Neural cell (in vitro differentiated cells): Measurements from ENCODE around the gene TTC32. TPM values are rescaled to one million over a fixed set of nuclear protein-coding genes. Genes with fewer than 3 reads are reported as not detected.

ENCODE experiments used
- H2AFZ ChIP-seq: fragments of 200-600, 300-800 bp; sonication (generic), shearing (Covaris generic); 2 replicates; pipeline ENCODE4 v1.6.0; 2014; ENCODE audit warnings: low read depth, mild to moderate bottlenecking, antibody characterized with exemption, low read length, moderate library complexity
- H3F3A ChIP-seq: fragments of 200-600 bp; shearing (Covaris generic); 2 replicates; pipeline ENCODE4 v1.6.1; 2016; ENCODE audit warnings: mild to moderate bottlenecking, moderate library complexity, mixed read lengths, antibody characterized with exemption, low read length; ENCODE audit not compliant: insufficient read depth, poor library complexity, severe bottlenecking
- H3K27ac ChIP-seq: fragments of 200-600, 300-800 bp; sonication (generic), shearing (Covaris generic); 2 replicates; pipeline ENCODE4 v1.5.1; 2014; ENCODE audit warnings: mild to moderate bottlenecking, low read length, moderate library complexity
- H3K27me3 ChIP-seq: fragments of 300-800, 200-600 bp; sonication (generic), shearing (Covaris generic); 2 replicates; pipeline ENCODE4 v1.6.0; 2014; ENCODE audit warnings: mild to moderate bottlenecking, low read depth, low read length, moderate library complexity; ENCODE audit not compliant: insufficient read depth
- H3K36me3 ChIP-seq: fragments of 300-800, 200-600 bp; sonication (generic), shearing (Covaris generic); 2 replicates; pipeline ENCODE4 v1.5.1; 2014; ENCODE audit warnings: mild to moderate bottlenecking, antibody characterized with exemption, low read length, moderate library complexity; ENCODE audit not compliant: insufficient read depth
- H3K4me2 ChIP-seq: fragments of 300-800, 200-600 bp; sonication (generic), shearing (Covaris generic); 2 replicates; pipeline ENCODE4 v1.6.0; 2014; ENCODE audit warnings: mild to moderate bottlenecking, low read length
- H3K4me3 ChIP-seq: fragments of 300-800, 200-600 bp; sonication (generic), shearing (Covaris generic); 2 replicates; pipeline ENCODE4 v1.5.1; 2014; ENCODE audit warnings: mild to moderate bottlenecking, low read length, moderate library complexity
- H3K79me2 ChIP-seq: fragments of 200-600 bp; shearing (Covaris generic); replicated peaks from 2 replicates; pipeline ENCODE4 v1.6.0; 2014; ENCODE audit warnings: mild to moderate bottlenecking, low read length, moderate library complexity; ENCODE audit not compliant: insufficient read depth
- H3K9ac ChIP-seq: fragments of 300-800, 200-600 bp; sonication (generic), shearing (Covaris generic); 2 replicates; pipeline ENCODE4 v1.6.1; 2016; ENCODE audit warnings: mild to moderate bottlenecking, low read length, mixed read lengths
- H3K9me2 ChIP-seq: fragments of 200-600 bp; shearing (Covaris generic); 2 replicates; pipeline ENCODE4 v1.6.1; 2016; ENCODE audit warnings: mild to moderate bottlenecking, low read length, mixed read lengths; ENCODE audit not compliant: insufficient read depth
- H3K9me3 ChIP-seq: fragments of 200-600, 300-800 bp; sonication (generic), shearing (Covaris generic); 2 replicates; pipeline ENCODE4 v1.6.1; 2016; ENCODE audit warnings: mild to moderate bottlenecking, mixed run types, low read length, moderate library complexity, mixed read lengths
- H4K20me1 ChIP-seq: fragments of 200-600 bp; shearing (Covaris generic); 2 replicates; pipeline ENCODE4 v1.6.1; 2016; ENCODE audit warnings: mild to moderate bottlenecking, mixed run types; ENCODE audit not compliant: insufficient read depth
- EP300 ChIP-seq: fragments of 450-650 bp; conservative IDR thresholded peaks from 2 replicates; pipeline ENCODE4 v1.6.1; 2014; ENCODE audit warnings: antibody characterized with exemption, mild to moderate bottlenecking, moderate library complexity; ENCODE audit not compliant: poor library complexity, severe bottlenecking
- EZH2 ChIP-seq: fragments of 200-600, 300-800 bp; shearing (Covaris generic), sonication (generic); IDR thresholded peaks from 2 replicates; pipeline ENCODE4 v1.6.1; 2014; ENCODE audit warnings: antibody characterized with exemption, low read length, borderline replicate concordance, mild to moderate bottlenecking; ENCODE audit not compliant: insufficient read depth, poor library complexity, severe bottlenecking
- MXI1 ChIP-seq: fragments of 450-650 bp; conservative IDR thresholded peaks from 2 replicates; pipeline ENCODE4 v1.6.1; 2014; ENCODE audit warnings: antibody characterized with exemption, mild to moderate bottlenecking; ENCODE audit not compliant: poor library complexity, severe bottlenecking
- POLR2AphosphoS5 ChIP-seq: IDR thresholded peaks from 2 replicates; pipeline ENCODE4 v1.6.1; 2012
- RAD21 ChIP-seq: fragments of 450-650 bp; conservative IDR thresholded peaks from 2 replicates; pipeline ENCODE4 v1.6.1; 2014; ENCODE audit warnings: antibody characterized with exemption, mild to moderate bottlenecking, moderate library complexity
- SMC3 ChIP-seq: fragments of 450-650 bp; conservative IDR thresholded peaks from 2 replicates; pipeline ENCODE4 v1.6.1; 2014; ENCODE audit warnings: antibody characterized with exemption, mild to moderate bottlenecking, moderate library complexity; ENCODE audit not compliant: poor library complexity
- TAF1 ChIP-seq: IDR thresholded peaks from 2 replicates; pipeline ENCODE4 v1.6.1; 2012; ENCODE audit warnings: low read depth
- polyA plus RNA-seq: library from polyadenylated mRNA; depleted of rRNA; stranded (reverse); fragments of >200 nt; gene quantifications from 2 replicates; pipeline ENCODE4 v1.2.3, GENCODE V29; 2014
- TF ChIP-seq, protein P1 (sequence below): IDR thresholded peaks from 2 replicates; pipeline ENCODE4 v1.6.1; 2012; ENCODE audit warnings: borderline replicate concordance
- TF ChIP-seq, protein P2 (sequence below): fragments of 450-650 bp; IDR thresholded peaks from 2 replicates; pipeline ENCODE4 v1.5.1; 2014; ENCODE audit warnings: antibody characterized with exemption, mild to moderate bottlenecking, moderate library complexity; ENCODE audit not compliant: poor library complexity, severe bottlenecking

Gene TTC32
- polyA plus RNA-seq, 1 donor from 2014 or later: 106 TPM

- Histone ChIP-seq H3K27ac (no peak overlapping the region), H2AFZ (no peak overlapping the region), H3K4me2 (no peak overlapping the region), H3F3A (no peaks in the 10 kb centered on the region), H3K9ac (no peak overlapping the region), H3K9me2 (no peaks in the 10 kb centered on the region), H3K4me3 (no peak overlapping the region), H3K27me3 (no peaks in the 10 kb centered on the region), H3K36me3 (no peaks in the 10 kb centered on the region), H3K9me3 (no peaks in the 10 kb centered on the region), H4K20me1 (no peaks in the 10 kb centered on the region), H3K79me2 (no peaks in the 10 kb centered on the region)
- TF ChIP-seq MXI1: no peak
- no peak for TF ChIP-seq EZH2
- no peak for TF ChIP-seq EP300
- TF ChIP-seq TAF1: no peak
- TF ChIP-seq SMC3: no peak
- TF ChIP-seq, protein P1, sequence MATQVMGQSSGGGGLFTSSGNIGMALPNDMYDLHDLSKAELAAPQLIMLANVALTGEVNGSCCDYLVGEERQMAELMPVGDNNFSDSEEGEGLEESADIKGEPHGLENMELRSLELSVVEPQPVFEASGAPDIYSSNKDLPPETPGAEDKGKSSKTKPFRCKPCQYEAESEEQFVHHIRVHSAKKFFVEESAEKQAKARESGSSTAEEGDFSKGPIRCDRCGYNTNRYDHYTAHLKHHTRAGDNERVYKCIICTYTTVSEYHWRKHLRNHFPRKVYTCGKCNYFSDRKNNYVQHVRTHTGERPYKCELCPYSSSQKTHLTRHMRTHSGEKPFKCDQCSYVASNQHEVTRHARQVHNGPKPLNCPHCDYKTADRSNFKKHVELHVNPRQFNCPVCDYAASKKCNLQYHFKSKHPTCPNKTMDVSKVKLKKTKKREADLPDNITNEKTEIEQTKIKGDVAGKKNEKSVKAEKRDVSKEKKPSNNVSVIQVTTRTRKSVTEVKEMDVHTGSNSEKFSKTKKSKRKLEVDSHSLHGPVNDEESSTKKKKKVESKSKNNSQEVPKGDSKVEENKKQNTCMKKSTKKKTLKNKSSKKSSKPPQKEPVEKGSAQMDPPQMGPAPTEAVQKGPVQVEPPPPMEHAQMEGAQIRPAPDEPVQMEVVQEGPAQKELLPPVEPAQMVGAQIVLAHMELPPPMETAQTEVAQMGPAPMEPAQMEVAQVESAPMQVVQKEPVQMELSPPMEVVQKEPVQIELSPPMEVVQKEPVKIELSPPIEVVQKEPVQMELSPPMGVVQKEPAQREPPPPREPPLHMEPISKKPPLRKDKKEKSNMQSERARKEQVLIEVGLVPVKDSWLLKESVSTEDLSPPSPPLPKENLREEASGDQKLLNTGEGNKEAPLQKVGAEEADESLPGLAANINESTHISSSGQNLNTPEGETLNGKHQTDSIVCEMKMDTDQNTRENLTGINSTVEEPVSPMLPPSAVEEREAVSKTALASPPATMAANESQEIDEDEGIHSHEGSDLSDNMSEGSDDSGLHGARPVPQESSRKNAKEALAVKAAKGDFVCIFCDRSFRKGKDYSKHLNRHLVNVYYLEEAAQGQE: no peak
- no peak for TF ChIP-seq RAD21
- TF ChIP-seq, protein P2, sequence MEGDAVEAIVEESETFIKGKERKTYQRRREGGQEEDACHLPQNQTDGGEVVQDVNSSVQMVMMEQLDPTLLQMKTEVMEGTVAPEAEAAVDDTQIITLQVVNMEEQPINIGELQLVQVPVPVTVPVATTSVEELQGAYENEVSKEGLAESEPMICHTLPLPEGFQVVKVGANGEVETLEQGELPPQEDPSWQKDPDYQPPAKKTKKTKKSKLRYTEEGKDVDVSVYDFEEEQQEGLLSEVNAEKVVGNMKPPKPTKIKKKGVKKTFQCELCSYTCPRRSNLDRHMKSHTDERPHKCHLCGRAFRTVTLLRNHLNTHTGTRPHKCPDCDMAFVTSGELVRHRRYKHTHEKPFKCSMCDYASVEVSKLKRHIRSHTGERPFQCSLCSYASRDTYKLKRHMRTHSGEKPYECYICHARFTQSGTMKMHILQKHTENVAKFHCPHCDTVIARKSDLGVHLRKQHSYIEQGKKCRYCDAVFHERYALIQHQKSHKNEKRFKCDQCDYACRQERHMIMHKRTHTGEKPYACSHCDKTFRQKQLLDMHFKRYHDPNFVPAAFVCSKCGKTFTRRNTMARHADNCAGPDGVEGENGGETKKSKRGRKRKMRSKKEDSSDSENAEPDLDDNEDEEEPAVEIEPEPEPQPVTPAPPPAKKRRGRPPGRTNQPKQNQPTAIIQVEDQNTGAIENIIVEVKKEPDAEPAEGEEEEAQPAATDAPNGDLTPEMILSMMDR: no peak
- no peak for TF ChIP-seq POLR2AphosphoS5
Observed at GRCh38 chr2:19857806-19858205, 44.0 kb downstream of the TTC32 start.

GRCh38 chr2:19857100-19857499, 44.7 kb downstream of the TTC32 start:
- no peak for TF ChIP-seq TAF1
- TF ChIP-seq, protein P1: no peak
- H3K36me3 ChIP-seq: no peaks in the 10 kb centered on the region

More at GRCh38 chr2:19857100-19857499, 44.7 kb downstream of the TTC32 start:
- Histone ChIP-seq H3K27ac (no peak overlapping the region), H3K4me3 (no peak overlapping the region), H3K9me2 (no peaks in the 10 kb centered on the region), H3K9ac (no peak overlapping the region), H3K79me2 (no peaks in the 10 kb centered on the region), H3F3A (no peaks in the 10 kb centered on the region), H4K20me1 (no peaks in the 10 kb centered on the region), H3K9me3 (no peaks in the 10 kb centered on the region), H3K27me3 (no peaks in the 10 kb centered on the region), H3K4me2 (no peak overlapping the region), H2AFZ (no peak overlapping the region)
